CD14-positive monocyte (primary cell): ENCODE results near the gene ABCA12. TPM values are rescaled to one million over a fixed set of nuclear protein-coding genes. Genes with fewer than 3 reads are reported as not detected.

Experiments
- DNase-seq, 3 donors: peaks; one replicate each; pipeline ENCODE4 v3.0.0-alpha.2; 2011 to 2022
- H2AFZ ChIP-seq: 2 replicates; pipeline ENCODE4 v1.6.0; 2012; ENCODE audit warnings: mild to moderate bottlenecking, low read depth, low read length, inconsistent platforms; ENCODE audit not compliant: insufficient read depth, poor library complexity, severe bottlenecking
- H3K27ac ChIP-seq, 2 donors: 1 replicate in 1 of 2; 2 replicates in 1 of 2; pipeline ENCODE4 v1.5.1; 2012 to 2013; ENCODE audit warnings: low read length in 2 of 2, control low read depth in 1 of 2, inconsistent platforms in 1 of 2, low read depth in 1 of 2, mild to moderate bottlenecking in 1 of 2
- H3K27me3 ChIP-seq, 2 donors: one replicate each; pipeline versions ENCODE4 v1.6.0 to v1.6.1; 2011 to 2013; ENCODE audit warnings: low read length in 2 of 2; ENCODE audit not compliant: control insufficient read depth in 2 of 2, insufficient read depth in 2 of 2
- H3K36me3 ChIP-seq, 2 donors: replicated peaks in 1 of 2; 1 replicate in 1 of 2; 2 replicates in 1 of 2; pipeline versions ENCODE4 v1.5.1 to v1.6.1; 2012 to 2013; ENCODE audit warnings: low read length in 2 of 2, control low read depth in 1 of 2, inconsistent platforms in 1 of 2, mild to moderate bottlenecking in 1 of 2; ENCODE audit not compliant: insufficient read depth in 2 of 2, control insufficient read depth in 1 of 2
- H3K4me1 ChIP-seq, 2 donors: 1 replicate in 1 of 2; 2 replicates in 1 of 2; pipeline versions ENCODE4 v1.5.1 to v1.6.1; 2012 to 2013; ENCODE audit warnings: low read length in 2 of 2, control low read depth in 1 of 2, inconsistent platforms in 1 of 2, mild to moderate bottlenecking in 1 of 2, moderate library complexity in 1 of 2; ENCODE audit not compliant: insufficient read depth in 2 of 2, control insufficient read depth in 1 of 2
- H3K4me2 ChIP-seq: replicated peaks from 2 replicates; pipeline ENCODE3; 2012; ENCODE audit warnings: low read length, moderate library complexity, mild to moderate bottlenecking; ENCODE audit not compliant: poor library complexity, severe bottlenecking; ENCODE audit errors: extremely low read depth
- H3K4me3 ChIP-seq, 3 experiments: fragments of 200-600 bp in 1 of 3; sonication (generic) in 1 of 3; replicated peaks in 1 of 3; 1 replicate in 2 of 3; 2 replicates in 1 of 3; pipeline ENCODE4 v1.5.1; 2011 to 2013; ENCODE audit warnings: low read length in 3 of 3, mild to moderate bottlenecking in 3 of 3, control low read depth in 2 of 3, low read depth in 2 of 3, inconsistent platforms in 1 of 3, moderate library complexity in 1 of 3
- H3K79me2 ChIP-seq: 2 replicates; pipeline ENCODE4 v1.6.0; 2012; ENCODE audit warnings: mild to moderate bottlenecking, control low read depth, inconsistent platforms, low read length, moderate library complexity; ENCODE audit not compliant: insufficient read depth
- H3K9ac ChIP-seq: 2 replicates; pipeline ENCODE4 v1.6.0; 2017; ENCODE audit warnings: low read length, mild to moderate bottlenecking; ENCODE audit not compliant: insufficient read depth, poor library complexity, severe bottlenecking
- H3K9me3 ChIP-seq, 2 donors: replicated peaks in 1 of 2; 1 replicate in 1 of 2; 2 replicates in 1 of 2; pipeline versions ENCODE4 v1.5.1 to v1.6.1; 2012 to 2013; ENCODE audit warnings: low read length in 2 of 2, control low read depth in 1 of 2; ENCODE audit not compliant: control insufficient read depth in 1 of 2, insufficient read depth in 1 of 2
- H4K20me1 ChIP-seq: 2 replicates; pipeline ENCODE4 v1.6.0; 2012; ENCODE audit warnings: mild to moderate bottlenecking, low read length, control low read depth, moderate library complexity; ENCODE audit not compliant: insufficient read depth
- H3K27ac Mint-ChIP-seq, 7 donors: one replicate each; pipeline ENCODE4 v1.8.0; 2020; ENCODE audit warnings: mild to moderate bottlenecking in 7 of 7, mixed read lengths in 7 of 7, moderate library complexity in 6 of 7, inconsistent platforms in 2 of 7
- H3K27me3 Mint-ChIP-seq, 3 donors: one replicate each; pipeline ENCODE4 v1.8.0; 2021 to 2022; ENCODE audit warnings: low read depth in 3 of 3, mild to moderate bottlenecking in 3 of 3, mixed read lengths in 3 of 3, moderate library complexity in 3 of 3, inconsistent platforms in 1 of 3
- H3K36me3 Mint-ChIP-seq, 2 donors: one replicate each; pipeline ENCODE4 v1.8.0; 2020; ENCODE audit warnings: mixed read lengths in 2 of 2, inconsistent platforms in 1 of 2, mild to moderate bottlenecking in 1 of 2
- H3K4me1 Mint-ChIP-seq: one replicate; pipeline ENCODE4 v1.8.0; 2020; ENCODE audit warnings: mild to moderate bottlenecking, mixed read lengths
- H3K4me3 Mint-ChIP-seq, 2 donors: one replicate each; pipeline ENCODE4 v1.8.0; 2020; ENCODE audit warnings: mild to moderate bottlenecking in 2 of 2, mixed read lengths in 2 of 2, moderate library complexity in 1 of 2
- H3K9me3 Mint-ChIP-seq, 7 donors: one replicate each; pipeline ENCODE4 v1.8.0; 2020 to 2022; ENCODE audit warnings: mixed read lengths in 7 of 7, mild to moderate bottlenecking in 6 of 7, moderate library complexity in 6 of 7, inconsistent platforms in 2 of 7
- CTCF ChIP-seq: fragments of 200-600 bp; IDR thresholded peaks from one replicate; pipeline ENCODE4 v1.8.0; 2022; ENCODE audit warnings: antibody characterized with exemption, mild to moderate bottlenecking
- WGBS: methylation state at CpG from one replicate; pipeline ENCODE4 v1.1.5; 2013; ENCODE audit warnings: missing lambda C conversion rate; ENCODE audit not compliant: insufficient coverage; 5-methylcytosine and 5-hydroxymethylcytosine counted together
- intact Hi-C, 2 donors: fragments of 100-400 bp; cut with micrococcal nuclease; formaldehyde crosslinking; loops; one replicate each; pipeline versions ENCODE4 v1.15.0 to v1.15.1; 2023
- polyA plus RNA-seq, 3 donors: library from polyadenylated mRNA; depleted of rRNA in 1 of 3; unstranded in 2 of 3; stranded (reverse) in 1 of 3; fragments of 300-500 nt in 2 of 3; fragments of >200 nt in 1 of 3; fragmentation: Illumina TruSeq in 2 of 3; gene quantifications; 1 replicate in 2 of 3; 2 replicates in 1 of 3; pipeline ENCODE4 v1.2.3, GENCODE V29; 2012 to 2021

Gene ABCA12
- polyA plus RNA-seq, 3 donors: not detected

GRCh38 chr2:215149894-215150293 lies 11.5 kb upstream of the ABCA12 start:
- TF ChIP-seq CTCF: no peak
- no peak overlapping the region for H3K27ac ChIP-seq
- Mint-ChIP-seq H3K27ac (no peak overlapping the region), H3K27me3 (peaks cover 0 to 4% (median 0%) of the 10 kb centered on the region in 3 donors), H3K4me3 (no peak overlapping the region), H3K4me1 (no peaks in the 10 kb centered on the region), H3K9me3 (peaks cover 0 to 16% (median 4%) of the 10 kb centered on the region in 7 donors), H3K36me3 (no peaks in the 10 kb centered on the region)
- peaks cover 0 to 3% of the 10 kb centered on the region in 2 donors for H3K9me3 ChIP-seq
- H3K4me3 ChIP-seq: no peak overlapping the region
- no peak overlapping the region for H3K9ac ChIP-seq
- no peak overlapping the region for H2AFZ ChIP-seq
- no peaks in the 10 kb centered on the region for H3K79me2 ChIP-seq
- no peaks in the 10 kb centered on the region for H3K36me3 ChIP-seq
- 100% methylated on average over 1 of the region's 1 CpG for WGBS
- no peaks in the 10 kb centered on the region for H3K4me1 ChIP-seq
- no peaks in the 10 kb centered on the region for H4K20me1 ChIP-seq
- H3K27me3 ChIP-seq: no peaks in the 10 kb centered on the region
- H3K4me2 ChIP-seq: no peak overlapping the region
- DNase-seq: no peak
- intact Hi-C loops: no loop called here

- Histone ChIP-seq H3K36me3 (no peaks in the 10 kb centered on the region), H3K27me3 (no peaks in the 10 kb centered on the region), H3K4me2 (no peak overlapping the region), H3K9ac (no peak overlapping the region), H3K4me3 (no peak overlapping the region), H3K4me1 (no peaks in the 10 kb centered on the region), H3K79me2 (no peaks in the 10 kb centered on the region), H3K9me3 (peaks cover 0 to under 1% of the 10 kb centered on the region in 2 donors), H2AFZ (no peak overlapping the region), H3K27ac (no peak overlapping the region), H4K20me1 (no peaks in the 10 kb centered on the region)
- no CpG with 5 or more reads among the region's 1 CpG for WGBS
- intact Hi-C loops: no loop called here
- Mint-ChIP-seq H3K9me3 (peaks cover 0 to 17% (median 4%) of the 10 kb centered on the region in 7 donors), H3K4me1 (no peaks in the 10 kb centered on the region), H3K4me3 (no peak overlapping the region), H3K27me3 (peaks cover 0 to 4% (median 0%) of the 10 kb centered on the region in 3 donors), H3K27ac (no peak overlapping the region), H3K36me3 (no peaks in the 10 kb centered on the region)
- DNase-seq: no peak
- no peak for TF ChIP-seq CTCF
Observed at GRCh38 chr2:215149486-215149885, 11.1 kb upstream of the ABCA12 start.
